OCI-M2 (cell line): ENCODE measurements around the gene VAV3.

Source experiments
- DNase-seq: peaks from one replicate; lab custom pipeline; 2025; ENCODE audit not compliant: unreplicated experiment; lab: John Stamatoyannopoulos, UW

The VAV3 gene

DNA sequence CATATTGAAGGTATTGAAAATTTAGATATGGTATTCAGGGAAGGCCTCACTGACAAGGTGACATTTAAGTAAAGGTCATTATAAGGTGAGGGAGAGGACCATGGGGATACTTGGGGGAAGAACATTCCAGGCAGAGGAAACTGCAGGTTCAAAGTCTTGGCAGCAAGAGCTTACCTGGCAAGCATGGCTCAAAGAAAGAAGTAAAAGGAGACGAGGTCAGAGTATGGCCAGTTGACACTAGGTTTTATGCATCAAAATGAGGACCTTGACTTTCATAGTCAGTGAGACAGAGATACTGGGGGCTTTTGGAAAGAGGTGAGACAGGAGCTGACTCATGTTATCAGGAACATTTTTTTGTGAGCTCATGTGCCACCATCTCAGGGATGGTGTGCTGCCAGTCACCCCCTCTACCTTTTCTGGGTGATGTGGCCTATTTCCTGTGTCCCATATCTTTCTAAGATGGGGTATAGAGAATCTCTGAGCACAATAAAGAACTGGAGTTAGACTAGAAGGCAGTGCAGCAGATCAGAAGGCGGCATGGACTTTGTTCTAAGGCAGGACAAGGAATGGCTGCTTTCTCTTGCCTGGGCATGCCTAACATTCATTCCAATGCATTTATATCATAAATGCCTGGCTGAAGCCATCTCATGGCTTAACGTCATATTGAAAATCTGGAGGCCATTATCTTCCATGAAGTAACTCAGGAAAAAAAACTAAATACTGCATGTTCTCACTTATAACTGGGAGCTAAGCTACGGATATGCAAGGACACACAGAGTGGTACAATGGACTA is 417.4 kb downstream of the VAV3 start:
- no peak for DNase-seq

DNA sequence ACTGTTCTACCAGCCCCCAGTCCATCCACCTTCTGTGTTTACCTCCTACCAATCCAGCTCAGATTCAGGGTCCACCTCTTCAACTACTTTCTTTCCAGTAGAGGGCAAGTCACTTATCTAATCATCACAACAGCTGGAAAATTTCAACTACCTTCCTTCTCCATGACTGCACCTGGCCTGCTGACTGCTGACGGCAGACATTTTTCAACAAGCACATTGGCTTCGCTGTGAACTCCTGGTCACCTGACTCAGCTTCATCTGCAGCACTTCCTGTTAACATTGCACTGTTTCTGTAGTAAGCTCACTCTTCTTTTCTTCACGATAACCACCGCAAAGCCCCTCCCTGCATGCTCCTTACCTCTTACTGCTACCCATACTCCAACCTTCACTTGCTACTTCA is 418.4 kb downstream of the VAV3 start:
- no peak for DNase-seq

DNA sequence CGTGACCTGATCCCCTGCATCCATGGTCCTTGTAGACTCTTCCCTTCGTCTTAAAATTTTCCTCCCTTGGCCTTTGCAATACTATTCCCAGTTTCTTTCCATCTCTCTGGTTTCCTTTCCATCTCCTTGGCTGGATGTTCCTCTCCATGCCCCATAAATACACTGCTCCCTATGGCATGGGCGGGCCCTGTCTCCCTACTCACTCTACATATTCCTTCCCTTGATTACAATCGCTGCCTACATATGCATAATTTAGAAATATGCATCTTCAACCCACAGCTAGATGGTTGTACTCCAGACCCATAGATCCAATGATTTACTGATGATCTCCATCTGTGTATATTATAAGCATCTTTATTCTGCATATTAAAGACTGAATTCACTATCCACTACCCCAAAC is 419.1 kb downstream of the VAV3 start:
- no peak for DNase-seq

DNA sequence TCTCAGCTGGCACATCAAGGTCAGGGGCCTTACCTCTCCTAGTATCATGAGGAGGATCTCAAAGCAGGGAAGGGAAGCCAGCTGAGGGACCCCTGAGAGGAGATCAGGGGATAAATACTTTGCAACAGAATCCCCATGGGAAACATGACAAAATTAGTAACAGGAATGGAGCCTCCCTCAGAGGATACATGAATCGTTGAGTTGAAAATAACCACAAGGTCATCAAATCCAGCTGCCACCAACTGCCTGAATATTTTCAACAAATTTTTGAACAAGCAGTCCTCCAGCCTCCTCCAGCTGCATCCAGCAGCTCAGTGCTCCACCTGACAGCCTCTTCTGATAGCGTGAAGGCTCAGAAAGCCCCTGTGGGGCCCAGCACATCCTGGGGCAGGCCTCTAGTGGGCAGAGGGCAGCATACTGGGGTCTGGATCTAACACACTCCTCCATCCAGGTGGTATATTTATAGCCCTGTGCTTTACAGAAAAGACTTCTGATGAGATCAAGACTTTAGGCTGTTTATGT is 419.9 kb downstream of the VAV3 start:
- no peak for DNase-seq

DNA sequence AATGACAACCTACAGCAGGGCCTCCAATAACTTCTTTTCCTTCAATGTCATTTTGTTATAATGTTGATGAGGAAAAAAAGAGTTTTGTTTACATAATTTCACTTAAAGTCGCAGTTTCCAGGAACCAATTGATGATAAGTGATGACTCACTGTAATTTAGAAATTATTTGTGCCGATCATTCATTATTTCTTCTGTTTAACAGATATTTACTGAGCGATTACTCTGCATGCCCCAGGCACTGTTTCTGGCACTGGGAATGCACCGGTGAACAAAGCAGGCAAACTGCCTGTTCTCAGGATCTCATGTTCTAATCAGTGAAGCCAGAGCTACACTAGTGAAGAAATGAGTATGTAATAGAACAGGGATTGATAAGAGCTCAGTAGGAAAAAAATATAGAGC is 420.7 kb downstream of the VAV3 start:
- no peak for DNase-seq

DNA sequence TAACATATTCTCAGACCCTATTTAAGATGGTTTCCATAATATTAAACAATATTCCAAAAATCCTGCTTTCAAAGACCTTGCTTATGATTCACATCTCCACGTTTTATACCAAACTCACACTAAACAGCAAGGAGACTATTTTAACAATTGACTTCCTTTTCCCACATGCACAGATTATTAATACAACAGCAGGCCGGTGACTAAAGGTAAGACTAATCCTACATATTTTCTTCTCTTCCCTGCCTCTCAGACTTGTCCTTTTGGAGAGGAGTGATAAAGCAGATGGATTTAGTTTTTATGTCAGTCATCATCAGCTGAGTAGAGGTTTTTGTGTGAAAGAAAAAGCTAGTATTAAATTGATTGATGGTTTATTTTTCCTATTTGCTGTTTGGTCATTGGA is 423.6 kb downstream of the VAV3 start:
- DNase-seq = no peak

DNA sequence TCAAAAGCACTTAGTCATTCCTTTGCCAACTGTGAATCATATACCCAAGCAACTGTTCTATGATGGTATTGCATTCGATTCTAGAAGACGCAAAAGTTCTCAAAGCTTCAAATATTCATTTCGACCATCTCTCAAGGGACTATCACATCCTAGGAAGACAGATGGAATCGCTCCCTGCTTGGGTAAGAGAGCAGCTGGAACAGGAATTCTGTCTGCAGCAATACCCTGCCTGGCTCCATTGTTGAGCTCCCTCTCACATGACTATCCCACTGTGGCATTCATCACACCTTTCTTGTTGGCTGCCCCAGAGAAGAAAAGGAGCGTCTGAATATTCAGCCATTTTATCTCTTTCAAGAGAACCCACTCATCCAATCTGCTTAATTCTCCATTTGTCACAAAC is 426.5 kb downstream of the VAV3 start:
- no peak for DNase-seq

DNA sequence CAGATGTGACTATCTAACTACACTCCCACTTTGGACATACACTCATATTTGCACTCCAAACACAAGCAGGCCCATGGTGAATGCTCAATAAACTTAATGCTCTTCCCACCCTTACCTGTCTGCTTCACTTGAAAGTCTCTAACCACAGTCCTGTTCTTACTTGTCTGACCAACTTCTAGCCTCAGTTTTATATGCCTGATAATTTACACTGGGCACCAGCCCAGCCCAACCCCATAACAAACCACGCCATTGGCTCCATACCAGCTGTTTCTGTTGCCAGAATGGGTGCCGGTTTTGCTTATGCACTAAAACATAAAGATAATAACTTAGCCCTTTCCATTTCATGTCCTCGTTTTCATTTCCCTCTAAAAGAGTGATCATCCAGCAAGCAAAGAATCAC is 428.7 kb downstream of the VAV3 start:
- no peak for DNase-seq

DNA sequence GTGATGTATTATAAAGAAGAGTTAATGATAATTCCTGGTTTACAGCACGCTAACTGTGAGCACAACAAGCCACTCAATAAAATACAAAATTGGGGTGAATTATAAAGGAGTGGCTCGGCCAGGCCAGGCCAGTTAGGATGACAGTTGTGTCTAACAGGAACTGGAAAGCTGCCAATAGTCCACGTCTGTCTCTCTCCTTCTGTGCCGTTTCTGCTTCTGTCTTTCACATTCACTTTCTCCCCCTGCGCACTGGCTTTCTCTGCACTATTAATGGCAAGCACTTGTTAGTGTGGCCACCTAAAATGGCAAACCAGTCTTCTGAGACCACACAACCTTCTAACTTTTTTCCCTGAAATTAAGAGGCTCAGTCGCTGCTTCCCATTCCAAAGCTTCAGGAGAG is 429.9 kb downstream of the VAV3 start:
- no peak for DNase-seq

DNA sequence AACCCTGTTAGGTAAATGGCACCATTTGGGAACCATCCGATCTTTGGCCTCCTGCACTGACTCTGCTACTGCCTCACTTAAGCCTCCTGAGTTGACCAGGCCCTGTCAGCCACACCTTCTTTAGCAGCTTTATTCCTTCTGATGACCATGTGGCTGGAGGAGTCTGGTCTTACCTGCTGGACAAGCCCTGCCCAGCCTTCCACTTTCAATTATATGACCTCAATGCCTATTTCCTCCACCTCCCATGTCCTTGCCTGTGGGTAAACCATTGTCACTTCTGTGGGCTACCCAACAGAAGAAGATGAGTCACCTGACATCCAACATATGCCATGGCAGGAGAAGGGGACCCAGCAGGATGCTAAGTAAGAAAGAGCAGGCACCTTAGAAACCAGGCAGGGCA is 430.3 kb downstream of the VAV3 start:
- DNase-seq = no peak

DNA sequence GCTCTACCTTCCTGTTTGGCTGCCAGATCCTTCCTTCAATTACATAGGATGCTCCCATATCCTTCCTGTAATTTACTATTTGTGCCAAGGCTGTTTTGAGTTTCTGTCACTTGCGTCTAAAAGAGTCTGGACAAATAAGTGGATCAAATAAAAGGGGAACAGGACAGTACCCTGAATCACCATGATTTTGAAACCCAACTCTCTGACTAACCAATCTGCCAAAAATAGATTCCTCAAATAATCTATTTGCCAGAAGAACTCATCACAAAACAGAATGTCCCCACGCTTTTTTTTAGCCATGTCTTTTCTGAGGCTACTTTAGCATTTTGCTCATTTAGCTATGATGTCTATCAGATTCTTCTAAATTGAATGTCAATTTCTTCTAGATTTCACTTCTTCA is 431.5 kb downstream of the VAV3 start:
- no peak for DNase-seq

DNA sequence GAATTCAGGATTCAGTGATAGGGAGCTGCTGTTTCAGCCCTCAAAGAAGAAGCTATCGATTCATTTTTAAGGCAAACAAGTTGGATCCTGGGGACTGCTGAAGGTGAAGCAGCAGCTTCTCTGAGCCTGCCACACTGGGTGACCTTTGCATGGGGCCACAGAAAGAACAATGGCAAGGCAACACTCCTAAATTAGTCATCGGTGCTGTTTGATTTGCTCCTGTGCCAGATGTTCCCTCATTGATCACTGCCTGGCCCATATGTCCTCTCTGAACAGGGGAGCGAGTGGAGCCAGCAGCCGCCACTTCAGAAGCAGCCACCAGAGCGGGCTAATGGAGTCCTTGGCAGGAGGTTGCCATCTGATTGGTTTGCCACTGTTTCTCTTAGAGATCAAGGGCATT is 432.7 kb downstream of the VAV3 start:
- no peak for DNase-seq

DNA sequence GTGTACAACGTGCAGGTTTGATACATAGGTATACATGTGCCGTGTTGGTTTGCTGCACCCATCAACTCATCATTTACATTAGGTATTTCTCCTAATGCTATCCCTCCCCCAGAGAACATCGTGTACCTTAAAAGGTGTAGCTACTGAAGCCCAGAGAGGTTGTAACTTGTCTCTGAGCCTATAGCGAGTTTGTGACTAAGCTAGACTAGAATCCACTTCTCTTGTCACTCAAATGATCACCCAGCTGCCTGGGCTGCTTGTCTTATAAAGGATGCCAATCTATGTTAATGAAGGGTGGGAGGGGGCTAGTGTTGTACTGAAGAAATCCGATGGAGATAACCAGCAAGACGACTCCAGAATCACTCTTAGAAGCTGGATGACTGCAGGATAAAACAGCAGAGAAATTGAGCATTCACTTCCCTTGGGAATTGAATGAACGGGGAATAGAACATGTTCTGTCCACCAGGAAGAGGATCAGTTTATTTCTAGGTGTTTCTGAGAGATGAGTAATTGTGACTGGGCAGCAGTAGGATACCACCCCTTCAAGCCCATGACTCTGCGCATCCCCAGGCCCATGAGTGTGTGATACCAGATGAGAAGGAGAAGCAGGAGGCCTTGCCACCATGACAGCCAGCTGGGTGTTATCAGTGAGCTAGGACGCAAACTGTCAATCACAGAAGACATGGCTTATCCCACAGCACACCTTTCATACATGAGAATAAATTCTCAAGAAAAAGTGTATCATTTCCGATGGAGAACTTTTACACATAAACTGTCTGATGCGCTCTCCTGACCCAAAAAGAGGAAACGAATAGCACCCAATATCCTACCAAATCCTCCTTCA is 433.7 kb downstream of the VAV3 start:
- DNase-seq = no peak

DNA sequence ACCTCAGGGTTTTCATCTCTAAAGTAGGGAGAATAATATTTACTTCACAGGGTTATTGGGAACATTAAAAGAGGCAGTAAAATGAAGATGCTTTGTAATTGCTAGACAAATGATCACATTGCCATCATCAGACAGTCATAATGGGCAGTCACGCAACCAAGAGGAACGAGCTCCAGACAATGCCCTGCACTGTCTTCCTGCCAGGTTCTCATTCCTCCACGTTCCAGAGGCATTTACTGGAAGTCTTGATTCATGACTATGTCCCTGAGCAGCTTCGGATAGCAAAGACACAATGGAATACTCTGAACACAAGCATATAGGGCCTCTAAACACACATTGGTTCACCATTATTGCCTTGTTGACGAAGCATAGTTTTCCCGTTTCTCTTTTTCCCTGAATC is 434.4 kb downstream of the VAV3 start:
- no peak for DNase-seq

DNA sequence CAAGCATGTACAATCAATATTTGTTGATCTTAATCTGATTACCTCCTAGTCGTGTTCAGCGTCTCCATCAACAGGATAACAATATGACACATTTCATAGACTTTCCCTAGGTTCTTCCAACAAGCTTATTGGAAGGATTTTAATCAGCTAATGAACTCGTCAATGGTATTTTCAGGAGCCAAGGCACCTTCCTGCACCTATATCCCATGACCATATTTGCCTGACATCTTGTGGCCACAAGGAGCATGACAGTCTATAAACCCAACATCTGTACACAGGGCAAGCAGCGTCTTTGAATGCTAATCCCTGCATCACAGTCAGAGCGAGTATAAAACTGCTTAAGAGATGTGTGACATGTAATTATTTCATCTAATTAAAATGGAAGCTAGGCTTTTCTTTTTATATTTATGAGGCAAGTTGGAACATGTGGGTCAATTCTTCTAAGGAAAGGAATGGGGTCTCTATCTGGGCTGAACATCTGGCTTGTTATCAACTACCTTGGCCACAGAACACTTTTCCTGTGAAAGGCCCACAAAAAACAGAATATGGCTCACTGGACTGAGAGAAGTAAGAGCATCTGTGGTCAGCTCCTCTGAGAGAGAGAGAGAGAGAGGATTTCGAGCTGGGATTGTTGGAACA is 435.4 kb downstream of the VAV3 start:
- DNase-seq = no peak

DNA sequence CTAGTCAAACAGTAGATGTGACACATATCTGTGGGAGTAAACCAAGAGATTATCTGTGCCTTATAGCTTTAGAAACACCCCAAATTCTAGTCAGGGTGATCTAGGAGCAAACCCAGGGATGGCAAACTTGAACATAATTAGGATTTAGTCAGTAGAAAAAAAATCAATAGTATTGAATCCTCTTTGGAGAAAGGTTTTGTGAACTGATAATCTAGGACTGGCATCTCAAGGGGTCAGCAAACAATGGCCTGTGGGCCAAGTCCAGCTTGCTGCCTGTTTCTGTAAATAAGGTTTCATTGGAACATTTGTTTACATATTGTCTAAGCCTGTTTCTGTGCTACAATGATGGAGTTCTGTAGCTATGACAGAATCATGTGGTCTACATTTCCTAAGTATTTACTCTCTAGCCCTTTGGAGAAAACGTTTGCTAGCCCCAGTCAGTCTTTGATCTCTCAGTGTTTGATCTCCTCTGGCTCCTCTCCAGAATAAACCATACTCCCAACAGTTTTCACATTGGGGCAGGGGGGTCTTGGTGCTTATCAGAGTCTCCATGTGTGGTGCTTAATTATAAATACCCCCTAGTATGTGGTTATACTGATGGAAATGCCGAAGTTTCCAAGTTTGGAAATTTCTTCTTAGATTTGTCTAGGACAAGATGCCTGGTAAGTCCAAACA is 438.3 kb downstream of the VAV3 start:
- no peak for DNase-seq

DNA sequence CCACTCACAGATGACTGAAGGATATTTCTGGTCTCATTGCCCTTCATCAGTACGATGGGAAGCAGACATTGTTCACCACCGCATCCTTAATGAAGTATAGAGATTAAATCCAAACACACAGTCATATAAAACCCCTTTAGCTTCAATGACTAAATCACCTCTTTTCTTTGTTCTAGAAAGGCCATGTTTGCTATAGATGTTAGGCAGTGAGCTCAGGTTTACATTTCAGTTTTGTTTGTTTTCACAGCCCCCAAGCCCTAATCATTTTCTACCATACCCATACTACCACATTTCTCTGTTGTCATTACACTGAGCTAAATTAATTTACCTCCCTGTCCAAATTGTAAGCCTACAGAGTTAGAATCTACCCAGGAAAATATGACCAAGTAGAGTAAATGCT is 439.0 kb downstream of the VAV3 start:
- DNase-seq = no peak

DNA sequence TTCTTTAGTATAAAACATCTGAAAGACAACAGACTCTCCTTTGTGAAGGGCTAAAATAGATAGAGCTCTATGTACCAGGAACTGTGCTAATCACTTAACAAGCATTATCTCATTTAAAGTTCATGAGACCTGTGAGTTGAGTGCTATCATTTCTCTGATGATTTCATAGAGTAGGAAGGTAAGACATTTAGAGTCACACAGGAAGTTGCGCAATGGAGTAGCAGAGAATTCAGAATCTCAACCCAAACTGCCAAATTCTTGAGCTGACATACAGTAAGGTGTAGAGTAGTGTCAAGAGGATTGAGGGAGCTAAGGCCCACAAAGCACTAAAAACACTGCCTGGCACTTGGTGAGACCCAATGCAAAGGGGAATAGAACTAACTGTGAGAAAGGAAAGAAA is 439.8 kb downstream of the VAV3 start:
- no peak for DNase-seq

DNA sequence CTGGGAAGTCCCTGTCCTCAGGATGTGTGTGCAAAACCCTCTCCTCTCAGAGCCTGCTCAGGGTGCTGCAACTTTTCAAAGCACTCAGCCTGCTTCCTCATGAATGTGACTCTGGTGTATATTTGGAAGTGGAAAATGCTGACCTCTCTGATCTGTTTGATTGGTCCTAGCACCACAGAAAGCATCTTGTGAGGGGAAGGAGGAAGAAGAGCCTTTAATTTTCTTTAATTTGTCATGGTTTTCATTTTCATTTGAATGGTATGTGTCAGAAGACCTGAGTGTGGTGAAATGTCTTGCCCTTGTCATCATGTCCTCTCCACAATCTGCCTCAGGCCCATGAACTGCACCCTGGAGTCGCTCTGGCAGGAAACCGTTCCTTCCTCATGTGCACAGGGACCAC is 440.7 kb downstream of the VAV3 start:
- DNase-seq = no peak

DNA sequence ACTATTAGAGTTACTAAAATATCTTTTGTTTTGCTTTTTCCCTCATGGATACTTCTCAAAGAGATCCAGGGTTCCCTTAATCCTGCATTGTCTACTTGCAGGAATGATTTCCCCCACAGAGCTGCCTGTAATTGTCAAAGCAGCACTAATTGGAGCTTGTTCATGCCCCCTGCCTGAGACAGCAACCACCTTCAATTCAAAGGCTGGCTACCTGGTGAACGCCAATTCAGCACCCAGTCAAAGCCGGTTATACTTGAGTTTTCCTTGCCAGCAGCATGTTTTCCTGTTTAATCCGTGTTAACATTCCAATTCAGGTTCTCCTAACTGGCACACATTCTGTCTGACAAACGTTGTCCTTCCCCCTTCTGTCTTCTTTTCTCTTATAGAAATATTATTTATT is 441.2 kb downstream of the VAV3 start:
- no peak for DNase-seq

DNA sequence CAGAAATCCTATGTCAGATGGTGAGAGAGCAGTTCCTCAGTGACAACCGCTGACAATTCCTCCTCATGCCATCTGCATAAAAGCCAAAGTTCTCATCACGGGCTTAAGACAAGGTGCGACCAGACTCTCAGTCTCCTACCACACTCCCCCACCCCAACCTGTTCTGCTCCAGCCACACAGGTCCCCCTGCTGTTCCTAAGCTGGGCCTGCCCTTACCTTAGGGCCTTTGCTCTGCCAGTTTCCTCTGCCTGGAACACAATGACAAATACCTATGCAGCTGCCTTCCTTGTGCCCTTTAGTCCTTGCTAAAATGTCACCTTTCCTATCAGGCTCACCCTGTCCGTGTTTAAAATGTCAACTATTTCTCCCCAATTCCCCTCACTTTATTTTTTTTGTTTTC is 441.9 kb downstream of the VAV3 start:
- DNase-seq = no peak
